HepG2 (cell line): ENCODE measurements around the gene TMC8. TPM values are rescaled to one million over a fixed set of nuclear protein-coding genes. Genes with fewer than 3 reads are reported as not detected.

Source experiments
- ATF2 ChIP-seq: sonication (generic); formaldehyde crosslinking; IDR thresholded peaks from 2 replicates; pipeline ENCODE4 v1.4.0; 2020; ENCODE audit warnings: missing genetic modification reagents
- FUBP1 ChIP-seq: sonication (generic); formaldehyde crosslinking; IDR thresholded peaks from 2 replicates; pipeline ENCODE4 v1.5.1; 2020; ENCODE audit warnings: missing genetic modification reagents, mild to moderate bottlenecking, borderline replicate concordance
- MED8 ChIP-seq: sonication (generic); formaldehyde crosslinking; IDR thresholded peaks from 2 replicates; pipeline ENCODE4 v1.8.1; 2023; ENCODE audit warnings: mild to moderate bottlenecking, missing genetic modification reagents; ENCODE audit not compliant: insufficient replicate concordance
- MNT ChIP-seq: fragments of 450-650 bp; IDR thresholded peaks from 2 replicates; pipeline ENCODE4 v1.6.1; 2016
- SKI ChIP-seq: fragments of 450-650 bp; IDR thresholded peaks from one replicate; pipeline ENCODE4 v1.6.1; 2018; ENCODE audit warnings: mild to moderate bottlenecking; ENCODE audit not compliant: partially characterized antibody
- polyA plus RNA-seq, 8 experiments: library from polyadenylated mRNA; depleted of rRNA in 3 of 8; stranded (reverse) in 7 of 8; unstranded in 1 of 8; fragments of >200 nt; fragmentation: Illumina TruSeq in 4 of 8; extraction: Trizol in 4 of 8; gene quantifications; 2 replicates each; pipeline versions ENCODE4 v1.2.1 to v1.2.3, GENCODE V29; 2011 to 2016; ENCODE audit warnings: low read depth in 4 of 8, missing spikeins in 1 of 8, mixed read lengths in 1 of 8; ENCODE audit not compliant: insufficient read depth in 1 of 8
- total RNA-seq, 5 experiments: library from RNA; depleted of rRNA; stranded (reverse); fragments of >200 nt; fragmentation: Illumina TruSeq; extraction: Trizol; gene quantifications; 2 replicates each; pipeline ENCODE4 v1.2.3, GENCODE V29; 2016; ENCODE audit warnings: low read depth in 1 of 5

TMC8 gene
- total and polyA plus RNA-seq, 2 of the 13 experiments (the other 11 are each of a cell fraction or from before 2014, with no cell fraction given) = 0.53 to 7.8 TPM

GRCh38 chr17:78168242-78168902 lies 37.8 kb downstream of the TMC8 start, which contains the start of gene SYNGR2 (continued):
- 0 out of 2 replicates have a peak, but pooled peaks have one; percentile 33 for TF ChIP-seq FUBP1 (CRISPR knock-in tag)
- no peak for TF ChIP-seq MNT
- peak; percentile 28 for TF ChIP-seq MED8 (CRISPR knock-in tag)
- 0 out of 2 replicates have a peak, but pooled peaks have one; percentile 18 for TF ChIP-seq ATF2 (CRISPR knock-in tag)
- TF ChIP-seq SKI = peak; percentile 93
